Measurements from ENCODE around the gene B3GLCT. TPM values are rescaled to one million over a fixed set of nuclear protein-coding genes. Genes with fewer than 3 reads are reported as not detected.

B3GLCT gene
- total and polyA plus RNA-seq, 8 donors, result 6.5 to 22.6 (median 16.1) TPM

DNA sequence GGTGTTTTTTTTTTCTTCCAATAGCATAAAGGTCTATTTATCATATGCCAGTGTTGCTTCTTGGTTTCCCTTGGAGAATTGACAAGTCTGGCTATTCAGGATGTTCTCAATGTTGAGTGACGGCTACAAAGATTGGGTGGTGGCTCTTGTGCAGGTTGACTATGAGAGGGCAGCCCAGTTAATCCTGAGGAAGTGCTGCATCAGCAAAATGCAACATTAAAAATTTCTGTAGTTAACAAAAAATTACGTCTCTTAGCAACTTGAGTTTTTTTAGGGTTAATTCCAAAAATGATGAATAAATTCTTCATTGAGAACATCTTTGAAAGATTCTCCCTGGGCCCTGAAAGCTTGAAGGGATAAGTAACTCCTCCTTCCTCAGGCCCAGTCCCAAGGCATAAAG lies 147.1 kb downstream of the B3GLCT start:
- Histone ChIP-seq H3K27me3 (peaks cover 2 to 3% of the 10 kb centered on the region in 2 donors), H3K27ac (no peak overlapping the region), H3K9me3 (no peaks in the 10 kb centered on the region), H3K36me3 (no peaks in the 10 kb centered on the region), H3K4me3 (no peak overlapping the region), H3K4me1 (no peaks in the 10 kb centered on the region)
- no peak for DNase-seq
- ATAC-seq, result no peak
- TF ChIP-seq, protein P1, sequence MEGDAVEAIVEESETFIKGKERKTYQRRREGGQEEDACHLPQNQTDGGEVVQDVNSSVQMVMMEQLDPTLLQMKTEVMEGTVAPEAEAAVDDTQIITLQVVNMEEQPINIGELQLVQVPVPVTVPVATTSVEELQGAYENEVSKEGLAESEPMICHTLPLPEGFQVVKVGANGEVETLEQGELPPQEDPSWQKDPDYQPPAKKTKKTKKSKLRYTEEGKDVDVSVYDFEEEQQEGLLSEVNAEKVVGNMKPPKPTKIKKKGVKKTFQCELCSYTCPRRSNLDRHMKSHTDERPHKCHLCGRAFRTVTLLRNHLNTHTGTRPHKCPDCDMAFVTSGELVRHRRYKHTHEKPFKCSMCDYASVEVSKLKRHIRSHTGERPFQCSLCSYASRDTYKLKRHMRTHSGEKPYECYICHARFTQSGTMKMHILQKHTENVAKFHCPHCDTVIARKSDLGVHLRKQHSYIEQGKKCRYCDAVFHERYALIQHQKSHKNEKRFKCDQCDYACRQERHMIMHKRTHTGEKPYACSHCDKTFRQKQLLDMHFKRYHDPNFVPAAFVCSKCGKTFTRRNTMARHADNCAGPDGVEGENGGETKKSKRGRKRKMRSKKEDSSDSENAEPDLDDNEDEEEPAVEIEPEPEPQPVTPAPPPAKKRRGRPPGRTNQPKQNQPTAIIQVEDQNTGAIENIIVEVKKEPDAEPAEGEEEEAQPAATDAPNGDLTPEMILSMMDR (IDR thresholded peaks at IDR 0.05), result no peak
- intact Hi-C loops (cut with DNase I), result no loop called here

DNA sequence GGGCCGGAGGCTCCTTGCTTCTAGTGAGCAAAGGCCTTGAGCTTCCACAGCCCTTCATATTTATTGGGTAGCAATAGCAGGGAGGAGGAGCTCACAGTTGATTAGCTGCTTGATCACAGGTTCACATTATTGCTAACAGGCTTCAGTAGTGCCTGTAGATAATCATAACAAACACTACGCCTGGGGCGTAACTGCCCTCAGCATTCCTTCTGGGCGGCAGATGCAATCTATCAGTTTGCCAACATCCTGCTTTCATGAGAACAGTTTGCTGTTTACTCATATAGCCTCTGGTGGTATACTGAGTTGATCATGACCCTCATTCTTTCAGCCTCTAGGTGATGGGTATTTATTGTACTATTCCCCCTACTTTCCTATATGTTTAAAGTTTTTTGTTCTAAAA lies 149.4 kb downstream of the B3GLCT start:
- DNase-seq (no peak), ATAC-seq (no peak)
- peaks cover 9 to 26% of the 10 kb centered on the region in 2 donors for H3K27me3 ChIP-seq
- intact Hi-C loops (cut with DNase I), result no loop called here
- TF ChIP-seq, protein P1 (IDR thresholded peaks at IDR 0.05), result no peak
- peaks cover 0 to 1% of the 10 kb centered on the region in 2 donors for H3K9me3 ChIP-seq
- H3K27ac ChIP-seq, result no peak overlapping the region
- no peak overlapping the region for H3K4me3 ChIP-seq
- no peaks in the 10 kb centered on the region for H3K36me3 ChIP-seq
- no peaks in the 10 kb centered on the region for H3K4me1 ChIP-seq

DNA sequence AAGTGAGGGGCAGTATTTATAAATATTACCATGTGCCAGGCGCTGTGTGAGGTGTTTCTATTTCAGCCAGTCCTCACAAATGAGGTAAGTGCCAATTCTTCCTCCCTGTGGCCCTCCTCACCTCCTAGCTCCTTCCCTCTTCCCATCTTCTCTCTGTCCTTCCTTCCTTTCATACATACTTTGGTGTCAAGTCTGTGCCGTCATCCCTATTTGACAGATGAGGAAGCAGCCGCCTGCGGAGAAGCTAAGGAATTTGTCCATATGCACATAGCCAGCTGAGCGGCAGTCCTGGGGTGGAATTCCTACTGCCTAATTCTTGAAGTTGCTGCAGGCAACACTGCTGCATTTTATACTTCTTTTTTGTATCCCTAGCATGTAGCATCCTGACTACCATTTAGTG lies 150.8 kb downstream of the B3GLCT start:
- peaks cover 0 to 14% of the 10 kb centered on the region in 2 donors for H3K9me3 ChIP-seq
- H3K4me3 ChIP-seq, result no peak overlapping the region
- TF ChIP-seq, protein P1 (IDR thresholded peaks at IDR 0.05), result no peak
- H3K27ac ChIP-seq, result no peak overlapping the region
- no peak for DNase-seq
- no peaks in the 10 kb centered on the region for H3K4me1 ChIP-seq
- no peaks in the 10 kb centered on the region for H3K36me3 ChIP-seq
- ATAC-seq, result no peak
- H3K27me3 ChIP-seq, result peaks cover 9 to 27% of the 10 kb centered on the region in 2 donors
- intact Hi-C loops (cut with DNase I), result no loop called here

DNA sequence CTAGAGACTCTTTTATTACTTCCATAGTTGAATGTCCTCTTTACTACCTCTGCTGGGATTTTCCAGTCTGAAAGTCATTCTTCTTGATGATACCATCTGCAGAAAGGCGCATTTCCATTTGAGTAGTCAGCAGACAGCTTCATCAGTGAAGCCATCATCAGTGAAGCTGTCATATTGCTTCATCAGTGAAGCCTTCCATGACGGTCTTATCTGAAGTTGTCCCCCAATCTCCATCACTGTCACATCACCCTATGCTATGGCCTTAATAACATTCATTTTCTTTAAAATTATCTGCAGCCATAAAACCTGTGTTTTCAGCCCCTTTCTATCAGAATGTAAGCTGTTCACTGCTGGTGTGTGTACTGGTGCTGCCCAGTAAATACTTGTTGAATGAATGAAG lies 151.6 kb downstream of the B3GLCT start:
- H3K9me3 ChIP-seq, result peaks cover 0 to 20% of the 10 kb centered on the region in 2 donors
- intact Hi-C loops (cut with DNase I), result no loop called here
- no peak overlapping the region for H3K27ac ChIP-seq
- peaks cover 9 to 27% of the 10 kb centered on the region in 2 donors for H3K27me3 ChIP-seq
- TF ChIP-seq, protein P1 (IDR thresholded peaks at IDR 0.05), result no peak
- H3K36me3 ChIP-seq, result no peaks in the 10 kb centered on the region
- DNase-seq, result no peak
- ATAC-seq, result no peak
- no peak overlapping the region for H3K4me3 ChIP-seq
- no peaks in the 10 kb centered on the region for H3K4me1 ChIP-seq

DNA sequence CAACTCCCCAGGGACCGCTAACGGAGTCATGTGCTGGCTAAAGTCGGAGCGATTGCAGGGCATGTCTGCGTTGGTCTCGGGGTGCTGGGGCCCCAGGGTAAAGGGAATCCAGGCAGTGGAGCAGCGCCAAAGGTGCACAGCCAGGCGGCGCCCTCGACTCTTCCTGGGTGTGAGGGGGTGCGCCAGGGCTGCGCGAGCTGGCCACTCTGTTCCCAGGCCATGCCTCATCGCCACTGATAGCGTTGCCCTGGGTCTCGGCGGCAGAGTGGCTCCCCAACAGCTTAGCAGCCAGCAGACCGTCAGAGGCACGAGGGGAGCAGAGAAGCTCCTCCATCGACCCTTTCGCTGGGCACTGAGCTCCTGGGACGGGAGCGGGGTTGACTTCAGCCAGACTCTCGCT lies 152.7 kb downstream of the B3GLCT start:
- no peak for ATAC-seq
- intact Hi-C loops (cut with DNase I), result no loop called here
- Histone ChIP-seq H3K4me3 (no peak overlapping the region), H3K36me3 (no peaks in the 10 kb centered on the region), H3K27ac (no peak overlapping the region), H3K27me3 (peaks cover 9 to 27% of the 10 kb centered on the region in 2 donors), H3K4me1 (no peaks in the 10 kb centered on the region), H3K9me3 (peaks cover 0 to 20% of the 10 kb centered on the region in 2 donors)
- TF ChIP-seq, protein P1 (IDR thresholded peaks at IDR 0.05), result no peak
- peak in 1 of 4 donors; percentile 53 for DNase-seq

Measured in left lung (tissue), 10 donors.